BLaER1 treated with 17β-estradiol and CSF1 and Interleukin-3, amounts not matched to agents 10 nM and 100 nM (cell line): Measurements from ENCODE around the gene PNPT1.
"Not testable (repeated sequence)": the region's sequence is repeated elsewhere in the genome, so short reads cannot be mapped to it uniquely, and the experiment has no call there.

Experiments
- H3K27ac ChIP-seq, 11 experiments: shearing (Covaris generic); formaldehyde crosslinking; 2 replicates each; pipeline ENCODE4 v1.8.1; 2022
- H3K27me3 ChIP-seq, 11 experiments: shearing (Covaris generic); formaldehyde crosslinking; 2 replicates each; pipeline ENCODE4 v1.8.1; 2022
- H3K36me3 ChIP-seq, 11 experiments: shearing (Covaris generic); formaldehyde crosslinking; 2 replicates each; pipeline ENCODE4 v1.8.1; 2022
- H3K4me1 ChIP-seq, 10 experiments: shearing (Covaris generic); formaldehyde crosslinking; 2 replicates each; pipeline ENCODE4 v1.8.1; 2022
- H3K4me2 ChIP-seq, 11 experiments: shearing (Covaris generic); formaldehyde crosslinking; 2 replicates each; pipeline ENCODE4 v1.8.1; 2022
- H3K4me3 ChIP-seq, 10 experiments: shearing (Covaris generic); formaldehyde crosslinking; 2 replicates each; pipeline ENCODE4 v1.8.1; 2022
- H3K9ac ChIP-seq, 11 experiments: shearing (Covaris generic); formaldehyde crosslinking; 2 replicates each; pipeline ENCODE4 v1.8.1; 2022
- H3K9me3 ChIP-seq, 11 experiments: shearing (Covaris generic); formaldehyde crosslinking; replicated peaks in 1 of 11; 2 replicates each; pipeline ENCODE4 v1.8.1; 2022
- H4K20me1 ChIP-seq, 11 experiments: shearing (Covaris generic); formaldehyde crosslinking; 2 replicates each; pipeline ENCODE4 v1.8.1; 2022
- Cebpa-rat ChIP-seq, 11 experiments: shearing (Covaris generic); IDR thresholded peaks; 2 replicates each; pipeline ENCODE4 v1.8.1; 2022

PNPT1 gene

GRCh38 chr2:55609938-55610578, 83.6 kb downstream of the PNPT1 start:
- TF ChIP-seq Cebpa-rat (IDR thresholded peaks at IDR 0.05): no peak

GRCh38 chr2:55609193-55609794, 84.3 kb downstream of the PNPT1 start:
- Histone ChIP-seq H3K4me2 (no peak overlapping the region), H3K36me3 (peaks cover 69 to 97% (median 92%) of the 10 kb centered on the region in 11 experiments), H4K20me1 (peaks cover 63 to 100% (median 89%) of the 10 kb centered on the region in 11 experiments; a peak in 21 of 22 replicates), H3K4me3 (no peak overlapping the region), H3K4me1 (0 out of 20 replicates have a peak, but pooled peaks cover 0 to 7% (median 0%) of the 10 kb centered on the region in 10 experiments), H3K27ac (no peak overlapping the region), H3K9ac (no peak overlapping the region), H3K27me3 (no peaks in the 10 kb centered on the region), H3K9me3 (peaks cover 0 to 3% (median 0%) of the 10 kb centered on the region in 11 experiments; a peak in 1 of 22 replicates)
- no peak for TF ChIP-seq Cebpa-rat (IDR thresholded peaks at IDR 0.05)

More at GRCh38 chr2:55609938-55610578, 83.6 kb downstream of the PNPT1 start:
- H3K4me2 ChIP-seq: no peak overlapping the region
- H3K9ac ChIP-seq: no peak overlapping the region
- H3K27ac ChIP-seq: no peak overlapping the region
- peaks cover 0 to 3% (median 0%) of the 10 kb centered on the region in 11 experiments; a peak in 1 of 22 replicates for H3K9me3 ChIP-seq
- H3K27me3 ChIP-seq: no peaks in the 10 kb centered on the region
- peaks cover 0 to 4% (median 2%) of the 10 kb centered on the region in 10 experiments; a peak in 14 of 20 replicates for H3K4me1 ChIP-seq
- peaks cover 56 to 100% (median 89%) of the 10 kb centered on the region in 11 experiments for H4K20me1 ChIP-seq
- H3K4me3 ChIP-seq: no peak overlapping the region
- H3K36me3 ChIP-seq: peaks cover 72 to 98% (median 92%) of the 10 kb centered on the region in 11 experiments

GRCh38 chr2:55607717-55608116, 85.9 kb downstream of the PNPT1 start:
- H4K20me1 ChIP-seq: peaks cover 70 to 100% (median 93%) of the 10 kb centered on the region in 11 experiments; a peak in 21 of 22 replicates
- no peak overlapping the region for H3K4me2 ChIP-seq
- H3K4me3 ChIP-seq: no peak overlapping the region
- no peak overlapping the region for H3K27ac ChIP-seq
- H3K36me3 ChIP-seq: peaks cover 69 to 98% (median 93%) of the 10 kb centered on the region in 11 experiments
- H3K27me3 ChIP-seq: no peaks in the 10 kb centered on the region
- no peak for TF ChIP-seq Cebpa-rat (IDR thresholded peaks at IDR 0.05)
- H3K4me1 ChIP-seq: 0 out of 20 replicates have a peak, but pooled peaks cover 0 to 8% (median 0%) of the 10 kb centered on the region in 10 experiments
- H3K9ac ChIP-seq: no peak overlapping the region
- peaks cover 0 to 3% (median 0%) of the 10 kb centered on the region in 11 experiments; a peak in 1 of 22 replicates for H3K9me3 ChIP-seq

- Histone ChIP-seq H3K27ac (no peak overlapping the region), H3K27me3 (no peaks in the 10 kb centered on the region), H4K20me1 (peaks cover 61 to 100% (median 99%) of the 10 kb centered on the region in 11 experiments; a peak in 21 of 22 replicates), H3K4me2 (no peak overlapping the region), H3K36me3 (peaks cover 73 to 98% (median 92%) of the 10 kb centered on the region in 11 experiments), H3K4me3 (no peak overlapping the region), H3K9ac (no peak overlapping the region), H3K4me1 (0 out of 20 replicates have a peak, but pooled peaks cover 0 to 8% (median 0%) of the 10 kb centered on the region in 10 experiments), H3K9me3 (peaks cover 0 to 3% (median 0%) of the 10 kb centered on the region in 11 experiments; a peak in 1 of 22 replicates)
- TF ChIP-seq Cebpa-rat (IDR thresholded peaks at IDR 0.05): no peak
These were observed 89.5 kb downstream of the PNPT1 start for GRCh38 chr2:55604027-55604565.

- Histone ChIP-seq H3K27me3 (no peaks in the 10 kb centered on the region), H3K9ac (no peak overlapping the region), H3K4me3 (no peak overlapping the region), H4K20me1 (peaks cover 42 to 98% (median 83%) of the 10 kb centered on the region in 11 experiments; a peak in 21 of 22 replicates), H3K27ac (no peak overlapping the region), H3K4me2 (no peak overlapping the region), H3K9me3 (no peaks in the 10 kb centered on the region), H3K4me1 (0 out of 20 replicates have a peak, but pooled peaks cover 0 to 8% (median 0%) of the 10 kb centered on the region in 10 experiments), H3K36me3 (peaks cover 75 to 98% (median 92%) of the 10 kb centered on the region in 11 experiments)
- TF ChIP-seq Cebpa-rat (IDR thresholded peaks at IDR 0.05): no peak
These were observed 91.8 kb downstream of the PNPT1 start for GRCh38 chr2:55601849-55602248.

- Histone ChIP-seq H3K4me2 (no peak overlapping the region), H3K9me3 (no peaks in the 10 kb centered on the region), H4K20me1 (peaks cover 19 to 98% (median 74%) of the 10 kb centered on the region in 11 experiments; a peak in 18 of 22 replicates), H3K4me1 (no peaks in the 10 kb centered on the region), H3K9ac (no peak overlapping the region), H3K27me3 (no peaks in the 10 kb centered on the region), H3K27ac (no peak overlapping the region), H3K4me3 (no peak overlapping the region), H3K36me3 (peaks cover 76 to 100% (median 98%) of the 10 kb centered on the region in 11 experiments)
- no peak for TF ChIP-seq Cebpa-rat (IDR thresholded peaks at IDR 0.05)
These were observed 95.4 kb downstream of the PNPT1 start for GRCh38 chr2:55598056-55598795.

GRCh38 chr2:55596795-55597194, 96.8 kb downstream of the PNPT1 start:
- H3K4me2 ChIP-seq, H3K4me3 ChIP-seq, H3K9ac ChIP-seq, H3K9me3 ChIP-seq, H3K4me1 ChIP-seq, H3K27me3 ChIP-seq, H3K27ac ChIP-seq: not testable (repeated sequence)
- H3K36me3 ChIP-seq: peaks cover 64 to 100% (median 92%) of the 10 kb centered on the region in 11 experiments
- H4K20me1 ChIP-seq: peaks cover 17 to 98% (median 73%) of the 10 kb centered on the region in 11 experiments; a peak in 19 of 22 replicates

- H3K36me3 ChIP-seq: peaks cover 65 to 100% (median 90%) of the 10 kb centered on the region in 11 experiments
- H3K4me3 ChIP-seq: no peak overlapping the region
- H3K27ac ChIP-seq: no peak overlapping the region
- TF ChIP-seq Cebpa-rat (IDR thresholded peaks at IDR 0.05): no peak
- peaks cover 0 to 7% (median 0%) of the 10 kb centered on the region in 10 experiments; a peak in 3 of 20 replicates for H3K4me1 ChIP-seq
- no peak overlapping the region for H3K9ac ChIP-seq
- no peaks in the 10 kb centered on the region for H3K27me3 ChIP-seq
- H4K20me1 ChIP-seq: peaks cover 17 to 98% (median 71%) of the 10 kb centered on the region in 11 experiments; a peak in 19 of 22 replicates
- H3K4me2 ChIP-seq: no peak overlapping the region
- no peaks in the 10 kb centered on the region for H3K9me3 ChIP-seq
These were observed 98.1 kb downstream of the PNPT1 start for GRCh38 chr2:55595536-55595935.
